ENCODE results near the gene GGNBP2. TPM values are rescaled to one million over a fixed set of nuclear protein-coding genes. Genes with fewer than 3 reads are reported as not detected.

GGNBP2 gene
- total and polyA plus RNA-seq, 2 of the 8 experiments (the other 6 are each of a cell fraction or from before 2014, with no cell fraction given), result 29.2 to 35.8 TPM

DNA sequence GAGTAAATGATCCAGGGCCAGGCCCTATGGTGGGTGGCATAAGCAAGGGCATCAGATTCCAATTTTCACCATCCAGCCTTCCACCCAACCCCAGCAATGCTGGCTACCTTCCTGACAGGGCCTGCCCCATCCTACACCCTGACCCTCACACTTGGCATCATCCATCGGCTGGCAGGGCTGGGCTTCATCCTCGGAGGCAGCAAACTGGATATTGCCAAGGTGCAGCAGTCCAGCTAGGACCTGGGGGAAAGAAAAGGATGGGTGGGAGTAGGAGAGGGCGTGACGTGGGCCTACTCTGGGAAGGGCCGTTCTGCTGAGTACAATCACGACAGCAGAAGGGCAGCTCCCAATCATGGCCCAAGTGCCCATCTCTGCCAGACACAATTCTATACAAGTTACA lies 33.5 kb upstream of the GGNBP2 start:
- Histone ChIP-seq H3K79me1 (ENCODE audit: low read depth, low read length) (no peaks in the 10 kb centered on the region), H3K56ac (replicated peaks; ENCODE audit: insufficient read length, low read depth, low read length) (no peak overlapping the region), H3K4me1 (replicated peaks in 1 of 4; ENCODE audit: control insufficient read depth in 3 of 4, insufficient read depth in 4 of 4, low read length in 3 of 4) (no peaks in the 10 kb centered on the region), H3K27me3 (replicated peaks in 1 of 4; ENCODE audit: control insufficient read depth in 3 of 4, extremely low read depth in 1 of 4, insufficient read depth in 3 of 4, low read length in 3 of 4) (no peaks in the 10 kb centered on the region), H2BK20ac (ENCODE audit: low read length) (no peak overlapping the region), H4K91ac (replicated peaks; ENCODE audit: insufficient read length, low read length) (no peak overlapping the region), H3K9ac (replicated peaks in 1 of 4; ENCODE audit: extremely low read depth in 1 of 4, low read depth in 3 of 4, low read length in 3 of 4) (no peak overlapping the region; a peak in 1 of 7 replicates), H4K5ac (ENCODE audit: insufficient read length, low read depth, low read length) (no peak overlapping the region), H3K4me3 (ENCODE audit: extremely low read depth in 1 of 4, insufficient read depth in 2 of 4, low read depth in 3 of 4, low read length in 4 of 4) (no peak overlapping the region), H3K4ac (replicated peaks; ENCODE audit: insufficient read length, low read depth, low read length) (no peak overlapping the region), H3K27ac (ENCODE audit: low read depth, low read length) (no peak overlapping the region), H3K14ac (ENCODE audit: insufficient read length) (no peak overlapping the region), H3K18ac (ENCODE audit: extremely low read depth, low read length) (no peak overlapping the region), H3K23me2 (ENCODE audit: low read depth, low read length) (no peaks in the 10 kb centered on the region), H2BK120ac (replicated peaks; ENCODE audit: low read depth, low read length) (no peak overlapping the region), H2BK12ac (ENCODE audit: low read depth, low read length) (no peak overlapping the region), H3K36me3 (ENCODE audit: control insufficient read depth in 2 of 4, insufficient read depth in 4 of 4, low read length in 3 of 4) (peaks cover 41 to 90% (median 69%) of the 10 kb centered on the region in 4 experiments), H2BK15ac (ENCODE audit: low read length) (no peak overlapping the region), H2AK5ac (ENCODE audit: low read depth, low read length) (no peak overlapping the region), H4K20me1 (replicated peaks in 1 of 2; ENCODE audit: control insufficient read depth in 1 of 2, insufficient read depth in 2 of 2, low read length in 2 of 2) (peaks cover 10% of the 10 kb centered on the region in 2 experiments), H3K9me3 (ENCODE audit: insufficient read depth in 2 of 2, low read depth in 1 of 2, low read length in 1 of 2) (no peaks in the 10 kb centered on the region), H3K23ac (ENCODE audit: insufficient read length) (no peak overlapping the region), H2BK5ac (ENCODE audit: low read depth, low read length) (no peak overlapping the region), H2AFZ (ENCODE audit: low read length) (no peak overlapping the region), H3K4me2 (ENCODE audit: insufficient read depth in 1 of 2, low read depth in 2 of 2, low read length in 2 of 2) (no peak overlapping the region), H3K79me2 (ENCODE audit: control insufficient read depth in 1 of 2, insufficient read depth in 2 of 2, low read length in 2 of 2) (no peaks in the 10 kb centered on the region), H4K8ac (ENCODE audit: extremely low read depth, insufficient read depth, low read length) (no peak overlapping the region)
- ChIA-PET CTCF (ENCODE audit: partially characterized antibody) (no interaction called here), POLR2A (ENCODE audit: partially characterized antibody) (interaction anchor here (0.6 to 13.9 kb wide), 6 partner anchors 13 to 23 kb away, joined by 3 to 205 read pairs (median 6); partner anchors contain the start of genes MYO19 and PIGW)
- no peak for DNase-seq (ENCODE audit: low read depth in 1 of 2, low spot score in 2 of 2)
- 92% methylated on average over 6 of the region's 6 CpGs; no CpG with 5 or more reads in 1 of the 2 experiments for WGBS, 2 experiments (ENCODE audit: extremely low coverage in 1 of 2, insufficient coverage in 1 of 2, insufficient read length in 1 of 2, insufficient replicate concordance in 2 of 2, low coverage in 1 of 2, low lambda C conversion rate in 2 of 2, missing lambda C conversion rate in 1 of 2)
- no peak for FAIRE-seq
